ENCODE measurements around the gene OR52A5. TPM values are rescaled to one million over a fixed set of nuclear protein-coding genes. Genes with fewer than 3 reads are reported as not detected.

Gene OR52A5
- total RNA-seq, 2 experiments from 2014 or later: not detected

DNA sequence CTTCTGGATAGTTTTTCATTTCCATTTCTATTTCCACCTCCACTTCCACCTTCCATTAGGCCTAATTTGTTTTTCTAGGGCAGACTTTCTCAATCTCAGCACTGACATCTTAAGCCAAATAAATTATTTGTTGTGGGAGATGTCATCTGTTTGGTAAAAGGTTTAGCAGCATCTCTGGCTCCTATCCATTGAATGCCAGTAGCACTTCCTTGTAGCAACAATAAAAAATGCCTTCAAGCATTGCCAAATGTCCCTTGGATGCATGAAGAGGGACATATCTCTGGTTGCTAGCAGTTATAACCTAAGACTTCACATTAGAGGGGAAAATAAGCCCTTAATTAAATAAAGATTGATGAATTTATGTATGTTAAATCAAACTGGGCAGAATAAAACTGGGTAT is 1.9 kb downstream of the OR52A5 start:
- Histone ChIP-seq H2AFZ (ENCODE audit: low read length) (no peak overlapping the region), H3K4me3 (ENCODE audit: low read depth, low read length, poor library complexity, severe bottlenecking) (no peak overlapping the region), H3K9me3 (ENCODE audit: low read length) (no peaks in the 10 kb centered on the region), H3K4me1 (ENCODE audit: insufficient read depth, low read length, poor library complexity, severe bottlenecking) (no peaks in the 10 kb centered on the region), H3K4me2 (ENCODE audit: low read length) (no peak overlapping the region), H3K79me2 (ENCODE audit: insufficient read depth, low read depth, low read length) (no peaks in the 10 kb centered on the region), H4K20me1 (ENCODE audit: insufficient read depth, low read length) (no peaks in the 10 kb centered on the region), H3K9me2 (ENCODE audit: insufficient read depth, low read length) (no peaks in the 10 kb centered on the region), H3K27ac (ENCODE audit: low read depth, low read length, poor library complexity, severe bottlenecking) (no peak overlapping the region), H3K36me3 (ENCODE audit: insufficient read depth, low read length) (no peaks in the 10 kb centered on the region)
- no TSS peak for BruUV-seq (replicated peaks)
- no peak for TF ChIP-seq EZH2phosphoT487 (IDR thresholded peaks at IDR 0.05; ENCODE audit: borderline replicate concordance, low read depth, low read length)
- TF ChIP-seq, protein P1, sequence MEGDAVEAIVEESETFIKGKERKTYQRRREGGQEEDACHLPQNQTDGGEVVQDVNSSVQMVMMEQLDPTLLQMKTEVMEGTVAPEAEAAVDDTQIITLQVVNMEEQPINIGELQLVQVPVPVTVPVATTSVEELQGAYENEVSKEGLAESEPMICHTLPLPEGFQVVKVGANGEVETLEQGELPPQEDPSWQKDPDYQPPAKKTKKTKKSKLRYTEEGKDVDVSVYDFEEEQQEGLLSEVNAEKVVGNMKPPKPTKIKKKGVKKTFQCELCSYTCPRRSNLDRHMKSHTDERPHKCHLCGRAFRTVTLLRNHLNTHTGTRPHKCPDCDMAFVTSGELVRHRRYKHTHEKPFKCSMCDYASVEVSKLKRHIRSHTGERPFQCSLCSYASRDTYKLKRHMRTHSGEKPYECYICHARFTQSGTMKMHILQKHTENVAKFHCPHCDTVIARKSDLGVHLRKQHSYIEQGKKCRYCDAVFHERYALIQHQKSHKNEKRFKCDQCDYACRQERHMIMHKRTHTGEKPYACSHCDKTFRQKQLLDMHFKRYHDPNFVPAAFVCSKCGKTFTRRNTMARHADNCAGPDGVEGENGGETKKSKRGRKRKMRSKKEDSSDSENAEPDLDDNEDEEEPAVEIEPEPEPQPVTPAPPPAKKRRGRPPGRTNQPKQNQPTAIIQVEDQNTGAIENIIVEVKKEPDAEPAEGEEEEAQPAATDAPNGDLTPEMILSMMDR (conservative IDR thresholded peaks at IDR 0.05; ENCODE audit: low read length): no peak
- intact Hi-C loops (cut with micrococcal nuclease; ENCODE audit: unreplicated experiment): no loop called here
- ChIA-PET CTCF (ENCODE audit: unreplicated experiment) (no interaction called here), POLR2A (no interaction called here)
- DNase-seq (ENCODE audit: low spot score): no peak

DNA sequence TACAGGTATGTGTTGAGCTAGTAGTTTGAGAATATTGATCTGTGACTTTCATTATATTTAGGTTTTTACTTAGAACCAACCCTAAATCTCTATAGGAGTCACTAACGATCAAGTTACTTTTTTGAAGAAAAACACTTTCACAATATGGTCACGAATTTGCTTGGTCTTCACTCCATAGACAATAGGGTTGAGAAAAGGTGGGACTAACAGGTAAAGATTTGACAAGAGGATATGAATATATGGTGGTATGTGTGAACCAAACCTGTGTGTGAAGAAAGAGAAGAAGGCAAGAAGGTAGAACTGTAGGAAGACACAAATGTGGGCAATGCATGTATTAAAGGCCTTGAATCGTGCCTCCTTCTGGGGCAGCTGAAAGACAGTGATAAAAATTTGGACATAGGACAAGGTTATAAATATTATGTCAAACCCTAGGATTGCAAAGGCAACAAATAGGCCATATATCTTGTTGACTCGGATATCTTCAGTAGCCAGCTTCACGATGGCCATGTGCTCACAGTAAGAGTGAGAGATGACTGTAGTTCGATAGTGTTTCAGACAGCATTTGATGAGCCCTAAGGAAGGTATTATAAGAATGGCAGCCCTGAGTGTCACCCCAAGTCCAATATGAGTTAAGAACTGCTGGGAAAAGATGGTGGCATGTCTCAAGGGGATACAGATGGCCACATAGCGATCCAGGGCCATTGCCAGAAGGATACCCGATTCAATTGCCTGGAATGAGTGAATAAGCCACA is 6.4 kb downstream of the OR52A5 start:
- Histone ChIP-seq H3K9me3 (ENCODE audit: low read length) (no peaks in the 10 kb centered on the region), H3K4me1 (ENCODE audit: insufficient read depth, low read length, poor library complexity, severe bottlenecking) (no peaks in the 10 kb centered on the region), H3K9me2 (ENCODE audit: insufficient read depth, low read length) (no peaks in the 10 kb centered on the region), H3K27ac (ENCODE audit: low read depth, low read length, poor library complexity, severe bottlenecking) (no peak overlapping the region), H4K20me1 (ENCODE audit: insufficient read depth, low read length) (no peaks in the 10 kb centered on the region), H2AFZ (ENCODE audit: low read length) (no peak overlapping the region), H3K4me2 (ENCODE audit: low read length) (no peak overlapping the region), H3K79me2 (ENCODE audit: insufficient read depth, low read depth, low read length) (no peaks in the 10 kb centered on the region), H3K36me3 (ENCODE audit: insufficient read depth, low read length) (no peaks in the 10 kb centered on the region), H3K4me3 (ENCODE audit: low read depth, low read length, poor library complexity, severe bottlenecking) (no peak overlapping the region)
- TF ChIP-seq EZH2phosphoT487 (IDR thresholded peaks at IDR 0.05; ENCODE audit: borderline replicate concordance, low read depth, low read length): no peak
- TF ChIP-seq, protein P1 (conservative IDR thresholded peaks at IDR 0.05; ENCODE audit: low read length): no peak
- intact Hi-C loops (cut with micrococcal nuclease; ENCODE audit: unreplicated experiment): no loop called here
- ChIA-PET CTCF (ENCODE audit: unreplicated experiment) (no interaction called here), POLR2A (interaction anchor here (0.7 kb wide), 1 partner anchor 20 kb away, joined by 3 read pairs; no protein-coding TSS in a partner anchor)
- no TSS peak for BruUV-seq (replicated peaks)
- no peak for DNase-seq (ENCODE audit: low spot score)

DNA sequence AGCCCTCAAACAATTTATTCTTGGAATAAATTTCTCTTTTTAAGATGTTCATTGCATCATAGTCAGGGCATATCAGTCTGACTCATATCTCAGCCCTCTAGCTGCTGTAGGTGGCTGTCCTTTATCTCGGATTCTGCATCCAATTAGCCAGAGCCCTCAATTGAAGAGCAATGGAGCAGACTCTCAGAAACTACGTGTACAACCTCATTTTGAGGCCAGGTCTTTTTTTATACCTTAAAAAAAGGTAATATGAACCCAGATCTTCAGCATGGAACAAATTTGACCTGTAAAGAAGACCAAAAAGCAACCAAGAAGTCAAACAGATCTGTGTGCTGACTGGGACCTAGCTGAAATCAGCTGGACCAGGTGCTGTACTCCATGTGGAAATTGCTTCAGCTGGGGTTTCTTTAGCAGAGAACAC is 8.7 kb downstream of the OR52A5 start:
- DNase-seq (ENCODE audit: low spot score): no peak
- no peak overlapping the region for H3K4me3 ChIP-seq (ENCODE audit: low read depth, low read length, poor library complexity, severe bottlenecking)
- no peak overlapping the region for H3K4me2 ChIP-seq (ENCODE audit: low read length)
- no peak for TF ChIP-seq EZH2phosphoT487 (IDR thresholded peaks at IDR 0.05; ENCODE audit: borderline replicate concordance, low read depth, low read length)
- TF ChIP-seq, protein P1 (conservative IDR thresholded peaks at IDR 0.05; ENCODE audit: low read length): no peak
- H3K4me1 ChIP-seq (ENCODE audit: insufficient read depth, low read length, poor library complexity, severe bottlenecking): no peaks in the 10 kb centered on the region
- H4K20me1 ChIP-seq (ENCODE audit: insufficient read depth, low read length): no peaks in the 10 kb centered on the region
- no peaks in the 10 kb centered on the region for H3K79me2 ChIP-seq (ENCODE audit: insufficient read depth, low read depth, low read length)
- H3K36me3 ChIP-seq (ENCODE audit: insufficient read depth, low read length): no peaks in the 10 kb centered on the region
- no peak overlapping the region for H2AFZ ChIP-seq (ENCODE audit: low read length)
- ChIA-PET POLR2A (no interaction called here), CTCF (ENCODE audit: unreplicated experiment) (no interaction called here)
- intact Hi-C loops (cut with micrococcal nuclease; ENCODE audit: unreplicated experiment): no loop called here
- H3K9me2 ChIP-seq (ENCODE audit: insufficient read depth, low read length): no peaks in the 10 kb centered on the region
- no peaks in the 10 kb centered on the region for H3K9me3 ChIP-seq (ENCODE audit: low read length)
- no TSS peak for BruUV-seq (replicated peaks)
- H3K27ac ChIP-seq (ENCODE audit: low read depth, low read length, poor library complexity, severe bottlenecking): no peak overlapping the region

Measured in OCI-LY7 (cell line).